Loucy (cell line): Measurements from ENCODE around the gene ARSA.
"Not testable (repeated sequence)": the region's sequence is repeated elsewhere in the genome, so short reads cannot be mapped to it uniquely, and the experiment has no call there.

Experiments used
- H2AFZ ChIP-seq: fragments of 200-600 bp; sonication (generic); 2 replicates; pipeline ENCODE4 v1.6.0; 2016; ENCODE audit warnings: antibody characterized with exemption, mild to moderate bottlenecking, low read length, moderate library complexity
- H3F3A ChIP-seq: fragments of 200-600 bp; 2 replicates; pipeline ENCODE4 v1.6.0; 2016; ENCODE audit warnings: antibody characterized with exemption, low read depth, mild to moderate bottlenecking
- H3K27me3 ChIP-seq: fragments of 200-600 bp; sonication (generic); 2 replicates; pipeline ENCODE4 v1.6.1; 2014; ENCODE audit warnings: low read length, mild to moderate bottlenecking; ENCODE audit not compliant: insufficient read depth, poor library complexity, severe bottlenecking
- H3K36me3 ChIP-seq: fragments of 200-600 bp; sonication (generic); 2 replicates; pipeline ENCODE4 v1.6.1; 2016; ENCODE audit warnings: low read length; ENCODE audit not compliant: insufficient read depth
- H3K4me1 ChIP-seq: fragments of 200-600 bp; sonication (generic); 2 replicates; pipeline ENCODE4 v1.5.1; 2014; ENCODE audit warnings: low read length, mild to moderate bottlenecking; ENCODE audit not compliant: insufficient read depth, poor library complexity, severe bottlenecking
- H3K4me2 ChIP-seq: fragments of 200-600 bp; sonication (generic); 2 replicates; pipeline ENCODE4 v1.6.0; 2014; ENCODE audit warnings: antibody characterized with exemption, low read length, low read depth, mild to moderate bottlenecking; ENCODE audit not compliant: poor library complexity, severe bottlenecking
- H3K4me3 ChIP-seq: fragments of 200-600 bp; sonication (generic); 2 replicates; pipeline ENCODE4 v1.5.1; 2014; ENCODE audit warnings: low read length, mild to moderate bottlenecking, mixed read lengths; ENCODE audit not compliant: poor library complexity, severe bottlenecking
- H3K79me2 ChIP-seq: fragments of 200-600 bp; sonication (generic); 2 replicates; pipeline ENCODE4 v1.6.1; 2014; ENCODE audit warnings: low read length; ENCODE audit not compliant: insufficient read depth
- H3K9ac ChIP-seq: fragments of 200-600 bp; sonication (generic); 2 replicates; pipeline ENCODE4 v1.6.0; 2014; ENCODE audit warnings: mild to moderate bottlenecking, low read depth, low read length, moderate library complexity; ENCODE audit not compliant: poor library complexity, severe bottlenecking
- H3K9me2 ChIP-seq: fragments of 200-600 bp; sonication (generic); replicated peaks from 2 replicates; pipeline ENCODE4 v1.6.1; 2016; ENCODE audit warnings: low read depth, low read length, mixed read lengths
- H3K9me3 ChIP-seq: fragments of 200-600 bp; sonication (generic); 2 replicates; pipeline ENCODE4 v1.6.1; 2014; ENCODE audit warnings: mild to moderate bottlenecking, antibody characterized with exemption, low read length, low read depth; ENCODE audit not compliant: insufficient read depth
- H4K20me1 ChIP-seq: fragments of 200-600 bp; sonication (generic); 2 replicates; pipeline ENCODE4 v1.6.0; 2014; ENCODE audit warnings: antibody characterized with exemption, low read length, mild to moderate bottlenecking; ENCODE audit not compliant: insufficient read depth, poor library complexity, severe bottlenecking
- CTCF ChIP-seq: fragments of 200-600 bp; sonication (generic); conservative IDR thresholded peaks from 2 replicates; pipeline ENCODE4 v1.5.1; 2014; ENCODE audit warnings: mild to moderate bottlenecking, antibody characterized with exemption, low read length
- EZH2phosphoT487 ChIP-seq: fragments of 200-600 bp; IDR thresholded peaks from 2 replicates; pipeline ENCODE4 v1.6.1; 2018; ENCODE audit warnings: antibody characterized with exemption, mild to moderate bottlenecking, moderate library complexity, borderline replicate concordance

Gene ARSA

GRCh38 chr22:50665738-50666137 is 37.8 kb upstream of the ARSA start:
- Histone ChIP-seq H3K4me3 (no peak overlapping the region), H3K9ac (no peak overlapping the region), H3K4me1 (peaks cover 4% of the 10 kb centered on the region), H3K9me3 (no peaks in the 10 kb centered on the region), H3K79me2 (no peaks in the 10 kb centered on the region), H3F3A (no peaks in the 10 kb centered on the region), H3K27me3 (no peaks in the 10 kb centered on the region), H3K9me2 (no peaks in the 10 kb centered on the region), H4K20me1 (no peaks in the 10 kb centered on the region), H2AFZ (no peak overlapping the region), H3K4me2 (no peak overlapping the region), H3K36me3 (no peaks in the 10 kb centered on the region)
- no peak for TF ChIP-seq CTCF
- TF ChIP-seq EZH2phosphoT487, result no peak

- TF ChIP-seq CTCF (no peak), EZH2phosphoT487 (no peak)
Measured at GRCh38 chr22:50665212-50665611, 37.3 kb upstream of the ARSA start.

GRCh38 chr22:50660306-50660705 is 32.4 kb upstream of the ARSA start:
- TF ChIP-seq CTCF, result no peak
- no peak for TF ChIP-seq EZH2phosphoT487
- H2AFZ ChIP-seq, result no peak overlapping the region
- H3K27me3 ChIP-seq, result no peaks in the 10 kb centered on the region

More at GRCh38 chr22:50665212-50665611, 37.3 kb upstream of the ARSA start:
- Histone ChIP-seq H3K4me1 (no peaks in the 10 kb centered on the region), H3K36me3 (no peaks in the 10 kb centered on the region), H3K27me3 (no peaks in the 10 kb centered on the region), H3K4me2 (no peak overlapping the region), H3K79me2 (no peaks in the 10 kb centered on the region), H3K4me3 (no peak overlapping the region), H3F3A (no peaks in the 10 kb centered on the region), H3K9ac (no peak overlapping the region), H3K9me3 (no peaks in the 10 kb centered on the region), H4K20me1 (no peaks in the 10 kb centered on the region), H2AFZ (no peak overlapping the region), H3K9me2 (no peaks in the 10 kb centered on the region)

GRCh38 chr22:50659711-50660110 is 31.8 kb upstream of the ARSA start:
- H3K9ac ChIP-seq, H3K4me1 ChIP-seq, H3K4me2 ChIP-seq, H3K9me3 ChIP-seq, H3K36me3 ChIP-seq, H3K9me2 ChIP-seq, H3K27me3 ChIP-seq, H3F3A ChIP-seq, H3K79me2 ChIP-seq, H2AFZ ChIP-seq, H3K4me3 ChIP-seq, H4K20me1 ChIP-seq: not testable (repeated sequence)

More at GRCh38 chr22:50660306-50660705, 32.4 kb upstream of the ARSA start:
- Histone ChIP-seq H3F3A (no peaks in the 10 kb centered on the region), H3K9me3 (no peaks in the 10 kb centered on the region), H3K4me1 (no peaks in the 10 kb centered on the region), H3K9me2 (no peaks in the 10 kb centered on the region), H4K20me1 (no peaks in the 10 kb centered on the region), H3K4me3 (no peak overlapping the region), H3K9ac (no peak overlapping the region), H3K36me3 (no peaks in the 10 kb centered on the region), H3K79me2 (no peaks in the 10 kb centered on the region), H3K4me2 (no peak overlapping the region)
